Activated T-helper 9 cell treated with anti-CD3 and anti-CD28 coated beads, Interleukin-2, amount 50 U/mL, for 16 hours (primary cell): ENCODE measurements around the gene CRACDL.

Experiments
- DNase-seq: peaks from one replicate; pipeline ENCODE4 v3.0.0-alpha.2; 2020; ENCODE audit warnings: low read depth

CRACDL gene

DNA sequence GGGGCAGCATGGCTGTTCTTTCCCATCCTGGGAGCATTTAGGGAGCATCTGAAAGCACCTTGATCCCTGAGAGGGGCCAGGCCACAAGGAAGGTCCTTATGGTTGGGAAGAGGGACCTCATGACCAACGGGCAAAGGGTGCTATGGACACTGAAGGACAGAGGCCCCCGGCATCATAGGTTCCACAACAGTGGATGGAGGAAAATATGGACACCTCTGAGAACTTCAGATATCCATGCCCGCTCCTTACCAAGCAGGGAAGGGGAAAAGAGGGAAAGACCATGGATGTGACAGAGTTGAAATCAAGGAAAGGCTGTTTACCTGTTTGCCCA is 111.0 kb downstream of the CRACDL start:
- no peak for DNase-seq

DNA sequence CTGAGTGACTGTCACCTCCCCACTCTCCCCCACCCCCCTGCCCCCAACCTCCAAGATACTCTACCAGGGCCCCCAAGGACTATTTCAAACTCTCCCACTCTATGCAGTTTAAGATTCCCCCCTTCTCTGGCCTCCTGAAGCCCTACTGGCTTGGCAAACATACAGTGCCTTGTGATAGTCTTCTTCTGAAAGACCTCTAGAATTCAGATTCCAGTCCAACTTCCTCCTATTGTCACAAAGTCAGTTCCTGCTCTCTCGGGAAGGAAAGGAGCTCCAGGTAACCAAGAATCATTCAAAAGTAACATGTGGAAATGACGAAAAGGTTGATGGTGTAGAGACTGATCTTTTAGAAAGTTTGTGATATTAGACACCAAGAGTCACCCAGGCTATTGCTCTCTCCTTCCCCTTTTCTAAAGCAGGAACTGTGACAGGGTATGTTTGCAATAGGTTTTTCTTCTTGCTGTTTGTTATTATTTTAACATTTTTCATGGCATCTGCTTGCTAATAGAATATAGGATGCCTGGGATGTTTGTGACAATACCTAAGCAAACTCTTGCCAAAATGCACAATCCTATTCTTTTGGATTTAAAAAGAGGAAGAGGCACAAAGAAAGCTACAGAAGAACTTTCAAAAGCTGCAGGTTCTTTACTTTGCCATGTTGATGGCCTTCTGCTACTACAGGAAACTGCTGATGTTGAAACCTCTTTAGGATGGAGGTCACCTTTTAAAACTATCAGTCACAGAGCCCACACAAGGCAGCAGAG is 111.6 kb downstream of the CRACDL start:
- no peak for DNase-seq

DNA sequence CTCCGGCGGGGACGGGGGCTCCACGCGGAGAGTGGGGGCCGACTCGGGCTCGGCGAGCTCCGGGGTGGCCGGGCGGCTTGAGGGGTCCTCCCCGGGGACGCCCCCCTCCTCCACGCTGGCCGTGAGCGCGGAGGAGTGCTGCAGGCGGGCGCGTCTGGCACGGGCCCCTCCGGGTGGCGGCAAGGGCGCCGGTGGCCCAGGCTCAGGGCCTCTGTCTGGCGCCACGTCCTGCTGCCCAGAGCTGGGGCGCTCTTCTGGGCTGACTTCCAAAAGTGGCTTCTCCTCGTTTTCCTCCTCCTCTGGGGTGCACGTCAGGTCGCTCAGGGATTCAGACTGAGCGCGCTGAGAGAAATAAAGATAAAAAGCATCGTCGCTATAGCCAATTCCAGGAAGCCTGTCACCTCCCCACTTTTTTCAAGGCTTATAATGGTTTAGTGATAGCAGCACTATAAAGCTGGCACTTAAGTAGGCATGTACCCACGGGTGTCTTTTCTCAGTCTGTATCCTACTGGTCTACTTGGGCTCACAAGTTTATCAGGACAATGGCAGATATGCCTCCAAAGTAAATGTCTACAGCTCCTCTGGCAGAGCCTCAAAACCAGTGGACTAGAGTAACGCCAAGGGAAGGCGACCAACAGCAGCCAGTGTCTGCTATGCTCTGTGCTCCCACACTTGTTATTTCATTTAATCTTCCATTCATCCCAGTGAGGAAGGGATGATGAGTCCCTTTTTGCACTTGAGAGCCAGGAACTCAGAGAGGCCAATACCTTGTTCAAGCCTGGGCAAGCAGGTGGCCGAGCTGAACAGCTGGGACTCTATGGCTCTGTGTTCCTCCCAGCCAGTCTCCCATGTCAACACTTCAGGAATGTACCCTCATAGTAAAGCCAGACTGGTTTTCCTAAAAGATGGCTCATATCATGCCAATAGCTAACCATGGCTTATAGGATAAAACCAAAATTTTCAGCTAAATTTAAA is 112.5 kb downstream of the CRACDL start:
- no peak for DNase-seq

DNA sequence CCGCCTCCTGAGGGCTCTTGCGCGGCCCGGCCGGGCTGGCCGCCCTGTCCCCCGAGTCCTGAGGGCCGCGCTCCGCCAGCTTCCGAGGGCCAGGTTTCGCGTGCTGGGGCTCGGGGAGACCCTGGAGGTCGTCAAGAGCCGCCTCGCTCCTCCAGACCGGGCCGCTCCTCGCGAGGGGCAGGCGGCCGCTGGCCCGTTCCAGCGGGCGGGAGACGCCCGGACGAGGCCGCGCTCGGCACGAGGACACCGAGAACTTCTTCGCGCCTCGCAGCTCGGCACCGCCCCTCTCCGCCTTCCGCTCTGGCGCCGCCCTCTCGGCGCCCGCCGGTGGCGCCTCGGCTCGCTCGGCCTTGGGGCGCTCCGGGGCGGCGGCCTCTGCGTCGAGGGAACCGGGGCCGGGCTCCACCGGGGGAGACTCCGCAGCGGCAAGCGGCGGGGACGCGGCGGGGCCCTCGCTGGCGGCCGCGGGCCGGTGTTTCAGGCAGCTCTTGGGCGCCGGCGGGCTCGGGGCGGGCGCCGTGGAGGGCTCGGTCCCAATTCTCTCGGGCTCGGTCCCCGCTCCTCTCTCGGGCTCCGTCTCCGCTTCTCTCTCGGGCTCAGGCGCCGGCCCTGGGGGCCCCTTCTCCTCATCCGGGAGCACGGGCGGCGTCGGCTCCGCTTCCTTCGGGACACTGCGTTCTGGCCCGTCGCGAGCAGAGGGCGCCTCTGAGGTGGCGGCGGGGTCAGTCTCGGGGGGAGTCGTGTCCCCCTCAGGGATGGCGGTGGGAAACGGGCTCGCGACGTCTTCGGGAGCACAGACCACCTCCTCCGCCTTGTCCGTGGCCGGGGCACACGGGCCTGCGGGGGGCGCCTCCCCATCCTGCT is 113.5 kb downstream of the CRACDL start:
- peak; percentile 49 for DNase-seq

DNA sequence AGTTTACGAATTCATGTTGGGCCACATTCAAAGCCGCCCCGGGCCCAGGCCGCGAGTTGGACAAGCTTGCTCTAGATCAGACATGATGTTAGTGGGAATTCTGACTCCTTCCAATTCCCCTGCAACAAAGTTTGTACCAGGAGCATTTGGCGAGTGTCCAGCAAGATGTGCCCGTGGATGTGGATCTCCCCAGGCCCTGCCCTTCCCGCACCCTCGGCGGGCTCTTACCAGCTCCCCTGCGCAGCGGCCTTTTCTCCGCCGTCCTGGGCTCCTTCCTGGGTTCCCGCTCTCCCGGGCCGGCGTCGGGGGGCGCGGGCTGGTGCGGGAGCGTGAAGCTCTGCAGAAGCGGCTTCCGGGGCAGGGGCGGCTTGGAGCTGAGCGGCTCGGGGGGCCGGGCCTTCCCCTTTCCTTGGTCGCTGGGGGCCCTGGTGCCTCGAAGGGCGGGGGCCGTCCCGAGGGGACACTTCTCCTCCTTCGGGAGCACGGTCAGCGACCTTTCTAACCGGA is 114.3 kb downstream of the CRACDL start:
- no peak for DNase-seq

DNA sequence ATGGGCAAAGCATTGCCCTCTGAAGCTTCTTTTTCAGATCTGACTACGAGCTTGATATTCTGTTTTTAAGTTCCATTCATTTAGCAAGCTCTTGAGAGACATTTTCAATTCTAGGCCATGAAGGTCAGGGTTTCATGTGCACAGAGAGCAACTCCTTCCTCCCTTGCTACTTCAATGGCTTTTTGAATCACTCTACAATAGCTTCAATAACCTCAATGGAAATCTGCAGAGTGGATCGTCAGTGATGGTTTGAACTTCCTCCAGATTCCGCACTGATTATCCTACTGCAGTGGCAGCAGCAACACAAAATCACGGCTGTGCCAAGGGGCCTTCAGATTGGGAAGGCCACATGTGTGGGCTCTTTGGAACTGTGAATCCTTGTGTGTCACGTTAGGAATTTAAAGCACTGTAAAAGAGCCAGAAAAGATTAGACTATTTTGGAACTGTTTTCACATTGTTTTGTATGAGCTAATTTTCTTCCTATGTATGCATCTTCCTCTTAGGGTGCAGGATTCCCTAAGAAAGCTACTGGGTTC is 116.7 kb downstream of the CRACDL start:
- DNase-seq = no peak

DNA sequence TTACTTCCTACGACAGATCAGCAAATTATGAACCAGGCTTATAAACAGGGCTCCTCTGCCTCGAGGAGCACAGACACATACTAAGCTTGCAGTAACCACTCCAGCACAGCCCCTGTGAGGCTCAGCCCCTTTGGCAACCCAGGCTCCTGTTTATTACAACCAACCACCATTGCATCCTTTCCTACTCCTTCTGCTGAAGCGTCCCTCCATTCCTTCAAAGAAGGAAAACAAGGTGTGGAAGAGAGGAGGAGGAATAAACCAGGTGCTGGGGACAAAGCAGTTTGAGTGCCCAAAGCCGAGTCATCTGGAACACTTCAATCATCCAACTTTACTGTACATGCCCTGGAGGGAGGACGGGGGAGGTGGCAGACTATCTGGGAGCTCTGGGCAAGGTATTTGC is 117.9 kb downstream of the CRACDL start:
- DNase-seq = no peak

DNA sequence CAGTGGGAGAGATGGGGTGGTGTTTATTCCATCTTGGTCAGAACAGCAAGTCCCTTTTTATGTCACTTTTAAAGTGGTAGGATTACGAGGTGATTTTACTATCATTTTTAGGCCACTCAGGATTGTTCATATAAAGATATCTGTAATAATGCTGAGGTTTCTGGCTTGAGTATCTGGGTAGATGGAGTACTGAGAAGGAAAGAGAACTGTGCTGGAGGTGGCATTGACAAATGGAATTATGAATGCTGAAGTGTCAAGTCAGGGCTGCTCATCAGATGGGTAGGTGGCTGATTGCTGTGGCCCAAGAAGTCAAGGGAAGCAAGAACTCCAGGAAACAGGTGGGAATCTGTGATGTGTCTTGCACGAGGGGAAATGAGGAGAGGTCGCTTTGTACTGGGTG is 119.7 kb downstream of the CRACDL start:
- DNase-seq = no peak

DNA sequence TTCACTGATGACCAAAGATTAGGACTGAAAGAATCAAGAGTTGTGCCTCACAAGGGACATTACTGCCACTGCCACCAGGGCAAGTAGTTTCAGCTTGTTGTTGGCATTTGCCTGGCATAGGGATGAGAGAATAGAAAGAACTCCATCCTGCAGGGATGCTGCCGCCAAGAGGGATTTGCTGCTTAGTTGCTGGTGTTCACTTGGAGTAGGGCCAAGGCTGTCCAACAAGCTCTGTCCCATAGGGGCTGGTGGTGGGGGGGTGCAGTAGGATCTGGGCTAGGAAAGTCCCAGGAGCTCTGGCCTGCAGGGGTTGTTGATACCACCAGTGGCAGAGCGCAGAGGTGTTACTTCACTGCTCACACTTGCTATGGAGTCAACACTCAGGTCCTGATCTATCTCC is 120.2 kb downstream of the CRACDL start:
- no peak for DNase-seq

DNA sequence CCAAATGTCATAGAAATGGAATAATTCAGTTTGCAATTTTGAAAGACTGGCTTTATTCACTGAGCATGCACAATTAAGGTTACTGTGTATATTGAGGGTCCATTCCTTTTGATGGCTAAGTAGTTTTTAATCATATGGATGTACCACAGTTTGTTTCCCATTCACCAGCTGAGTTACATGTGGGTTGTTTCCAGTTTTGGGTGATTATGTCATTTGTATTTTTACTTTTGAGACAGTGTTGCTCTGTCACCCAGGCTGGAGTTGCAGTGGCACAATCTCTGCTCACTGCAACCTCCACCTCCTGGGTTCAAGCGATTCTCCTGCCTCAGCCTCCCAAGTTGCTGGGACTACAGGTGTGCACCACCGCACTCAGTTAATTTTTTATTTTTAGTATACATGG is 124.3 kb downstream of the CRACDL start:
- no peak for DNase-seq

DNA sequence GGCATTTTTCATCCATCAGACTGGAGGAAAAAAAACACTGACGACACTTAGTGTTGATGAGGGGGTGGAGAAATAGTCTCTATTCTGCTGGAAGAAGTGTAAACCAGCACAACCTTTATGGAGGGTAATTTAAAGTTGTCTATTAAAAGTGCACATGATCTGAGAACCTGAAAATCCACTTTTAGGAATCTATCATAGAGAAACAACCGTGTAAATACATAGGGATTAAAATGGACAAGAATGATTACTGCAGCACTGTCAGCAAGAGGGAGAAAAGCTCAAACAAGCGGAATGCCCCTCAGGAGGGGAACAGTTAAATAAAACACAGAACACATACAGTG is 125.5 kb downstream of the CRACDL start:
- no peak for DNase-seq

DNA sequence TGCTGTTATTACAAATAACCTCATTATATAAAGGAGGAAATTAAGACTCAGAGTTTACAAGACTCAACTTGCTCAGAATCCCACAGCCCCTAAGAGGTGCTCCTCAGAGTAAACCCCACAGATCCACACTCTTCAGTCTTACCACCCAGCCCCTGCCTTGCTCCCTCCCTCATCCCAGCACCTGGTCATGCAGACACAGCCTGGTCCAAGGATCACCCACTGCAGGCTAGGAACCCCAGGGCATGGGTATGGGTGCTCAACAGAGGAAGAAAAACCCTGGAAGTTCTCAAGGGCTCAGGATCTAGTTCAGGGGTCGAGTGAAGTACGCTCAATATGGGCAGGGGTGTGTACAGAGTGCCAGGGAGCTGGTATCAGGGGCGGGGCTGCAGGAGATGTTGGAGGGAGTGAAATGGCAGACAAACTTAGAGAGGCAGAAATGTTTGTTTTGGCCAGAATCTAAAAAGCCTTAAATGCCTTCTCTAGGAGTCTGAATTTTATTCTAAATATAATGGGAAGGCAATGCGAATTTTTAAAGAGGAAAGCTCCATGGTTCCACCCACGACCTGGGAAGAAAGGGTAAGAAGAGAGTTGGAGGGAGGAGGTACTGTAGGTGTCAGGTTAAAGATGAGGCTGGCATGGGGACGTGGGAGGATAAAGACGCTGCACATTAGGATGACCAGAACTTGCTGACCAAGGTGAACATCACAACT is 126.0 kb downstream of the CRACDL start:
- DNase-seq = no peak

DNA sequence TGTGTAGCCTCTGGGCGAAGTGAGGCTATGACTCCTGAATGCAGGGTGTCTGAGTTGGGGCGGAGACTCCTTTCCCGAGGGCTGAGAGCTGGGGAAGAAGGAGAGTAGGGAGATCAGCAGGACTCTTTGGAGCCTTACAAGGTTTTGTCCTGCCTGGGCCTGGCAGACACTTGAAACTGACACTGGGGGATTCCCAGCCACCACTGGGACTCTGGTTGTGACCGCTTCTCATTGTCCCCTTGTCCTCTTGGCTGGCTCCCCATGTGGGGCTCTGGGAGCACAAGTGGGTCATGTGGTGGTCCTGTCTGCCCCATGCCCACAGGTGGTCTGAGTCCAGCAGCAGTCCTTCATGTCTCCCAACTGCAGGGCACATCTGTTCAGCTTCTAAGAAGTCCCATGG is 126.9 kb downstream of the CRACDL start:
- DNase-seq = no peak

DNA sequence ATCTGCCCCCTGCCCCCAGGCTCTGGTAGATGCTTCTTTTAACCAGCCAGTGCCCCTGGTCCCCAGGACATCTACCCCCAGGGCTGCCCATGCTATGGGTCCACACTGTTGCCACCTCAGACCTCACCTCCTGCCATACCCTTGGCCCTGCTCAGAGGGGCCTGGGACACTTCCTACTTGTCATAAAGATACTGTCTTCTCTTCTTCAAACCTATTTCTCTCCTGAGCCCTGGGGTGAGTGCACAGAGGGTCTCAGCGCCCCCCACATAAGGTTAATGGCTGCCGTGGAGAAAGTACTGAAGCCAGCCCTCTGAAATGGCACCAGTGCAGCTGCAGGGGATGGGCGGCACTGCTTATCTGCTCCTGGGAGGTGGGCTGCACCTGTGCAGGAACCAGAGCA is 127.5 kb downstream of the CRACDL start:
- no peak for DNase-seq

DNA sequence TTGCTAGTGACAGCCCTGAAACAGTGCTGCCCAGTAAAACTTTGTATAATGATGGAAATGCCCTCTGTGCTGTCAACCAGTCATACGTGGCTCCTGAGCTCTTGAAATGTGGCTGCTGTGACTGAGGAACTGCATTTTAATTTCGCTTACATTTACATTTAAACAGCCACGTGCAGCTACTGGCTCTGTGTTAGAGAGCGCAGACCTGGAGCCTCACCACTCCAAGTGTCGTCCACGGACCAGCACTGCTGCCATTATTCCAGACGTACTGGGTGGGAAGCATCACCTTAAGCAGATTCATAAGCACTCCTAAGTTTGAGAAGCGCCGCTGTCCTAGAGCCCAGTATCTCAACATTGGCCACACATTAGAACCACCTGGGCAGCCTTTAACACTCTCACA is 128.1 kb downstream of the CRACDL start:
- no peak for DNase-seq

DNA sequence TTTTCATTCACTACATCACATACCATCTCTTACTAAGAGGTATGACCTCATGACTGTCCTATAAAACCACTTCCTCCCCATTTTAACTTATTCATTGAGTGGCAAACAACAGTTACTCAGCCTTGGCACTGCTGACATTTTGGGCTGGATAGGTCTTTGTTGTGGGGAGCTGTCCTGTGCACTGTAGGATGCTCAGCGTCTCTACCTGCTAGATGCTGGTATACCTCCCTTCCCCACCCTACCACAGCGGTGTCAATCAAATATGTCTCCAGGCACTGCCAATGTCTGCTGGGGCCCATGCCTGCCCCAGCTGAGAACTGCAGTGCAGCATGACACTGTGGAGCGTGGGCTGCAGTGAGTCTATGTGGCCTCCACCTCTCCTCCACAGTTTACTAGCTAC is 128.8 kb downstream of the CRACDL start:
- DNase-seq = no peak

DNA sequence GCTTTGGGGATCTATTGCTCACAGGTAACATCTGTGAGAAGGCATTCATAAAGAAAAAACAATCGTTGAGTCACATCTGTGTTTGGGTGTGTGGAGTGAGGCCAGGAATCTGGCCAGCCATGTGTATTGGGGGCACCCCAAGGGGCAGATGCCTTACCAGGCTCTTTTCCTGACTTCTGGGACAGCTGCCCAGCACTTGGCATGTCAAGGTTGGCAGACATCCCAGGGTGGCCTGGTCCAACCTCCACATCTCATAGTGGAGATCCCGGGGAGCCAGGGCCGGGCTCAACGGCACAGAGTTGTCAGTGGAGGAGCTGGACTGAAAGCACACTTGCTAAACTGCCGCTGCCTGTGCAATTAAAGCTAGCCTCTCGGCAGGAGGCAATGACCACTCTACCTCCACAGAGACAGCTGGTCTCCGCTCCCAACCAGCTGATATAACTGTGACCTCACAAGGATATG is 129.8 kb downstream of the CRACDL start:
- DNase-seq = no peak

DNA sequence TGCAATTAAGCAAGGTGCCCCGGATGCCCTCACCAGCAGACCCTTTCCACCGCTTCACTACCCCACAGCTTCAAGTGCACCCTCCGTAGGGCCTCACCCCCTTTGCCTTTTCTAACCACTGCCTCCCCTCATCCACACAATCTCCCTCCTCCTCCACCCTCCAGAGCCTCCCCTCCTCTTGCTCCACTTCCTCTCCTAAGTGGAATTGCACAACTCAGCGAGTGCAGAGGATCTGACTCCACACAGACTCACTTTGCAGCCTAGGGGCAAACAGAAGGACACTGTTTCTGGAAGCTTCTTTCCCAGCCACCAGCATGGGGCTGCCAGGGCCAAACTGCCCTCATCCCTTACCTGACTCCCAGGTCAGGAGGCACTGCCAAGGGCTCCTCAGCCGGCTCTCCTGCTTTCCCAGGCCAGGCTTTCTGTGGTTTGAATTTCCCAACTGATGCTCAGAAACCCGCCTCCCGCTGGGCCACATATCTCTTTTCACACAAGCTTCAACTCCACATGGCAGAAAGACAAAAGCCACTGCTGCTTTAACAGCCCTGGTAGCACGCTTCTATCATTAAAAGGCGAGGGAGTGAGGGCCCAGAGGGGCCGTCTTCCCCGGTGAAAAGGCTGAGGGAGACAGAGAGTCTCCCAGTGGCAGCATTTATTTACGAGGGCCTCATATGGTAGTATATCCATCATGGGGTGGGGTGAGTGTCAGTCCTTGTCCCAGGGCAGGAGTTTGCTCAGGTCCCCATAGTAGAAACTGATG is 130.4 kb downstream of the CRACDL start:
- DNase-seq = no peak

DNA sequence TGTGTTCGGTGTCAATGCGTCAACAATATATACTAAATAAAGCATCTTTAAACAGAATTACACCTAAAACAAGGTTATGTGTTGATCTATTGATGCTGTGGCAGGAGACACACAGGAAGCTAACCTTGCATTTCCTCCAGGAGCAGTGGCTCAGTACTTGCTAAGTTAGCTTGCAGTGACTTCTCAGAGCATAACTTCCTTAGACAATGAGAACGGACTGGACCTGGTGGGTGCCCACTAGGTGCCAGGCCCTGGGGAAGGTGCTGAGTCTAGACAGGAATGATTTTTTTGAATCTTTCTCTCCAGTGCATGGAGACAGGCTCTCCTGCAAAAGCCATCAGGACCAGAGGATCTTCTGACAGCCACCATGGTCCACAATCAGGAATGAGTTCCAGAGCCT is 131.3 kb downstream of the CRACDL start:
- no peak for DNase-seq

DNA sequence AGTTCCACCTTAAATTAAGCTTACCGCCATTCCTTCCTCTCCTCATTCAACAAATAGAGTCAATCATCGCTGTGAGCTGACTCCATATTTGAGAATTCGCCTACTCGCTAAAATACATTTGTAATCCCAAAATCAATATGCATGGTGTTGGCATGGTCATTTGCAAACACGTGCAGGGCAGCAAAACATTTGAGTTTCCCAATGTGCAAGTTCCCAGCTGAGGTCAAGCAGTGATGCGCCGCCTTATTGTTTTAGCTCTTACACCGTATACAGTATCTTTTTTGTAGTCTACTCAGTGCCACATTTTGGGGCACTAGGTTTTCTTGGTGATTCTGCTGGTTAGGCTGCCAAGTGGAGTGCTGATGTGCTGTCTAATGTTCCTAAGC is 131.8 kb downstream of the CRACDL start:
- DNase-seq = no peak
